Measurements from ENCODE around the gene MAPKAPK2. TPM values are rescaled to one million over a fixed set of nuclear protein-coding genes. Genes with fewer than 3 reads are reported as not detected.

The MAPKAPK2 gene
- total and polyA plus RNA-seq, 2 of the 13 experiments (the other 11 are each of a cell fraction or from before 2014, with no cell fraction given), result 16.6 to 34.0 TPM

GRCh38 chr1:206754011-206754410 lies 69.3 kb downstream of the MAPKAPK2 start:
- Histone ChIP-seq H3K4me3 (replicated peaks in 1 of 3; ENCODE audit: insufficient read depth in 1 of 3, low read depth in 2 of 3, low read length in 3 of 3) (no peak overlapping the region), H3K79me2 (ENCODE audit: insufficient read depth, low read length) (no peaks in the 10 kb centered on the region), H3K4me1 (ENCODE audit: insufficient read depth, low read length) (no peaks in the 10 kb centered on the region), H3K9ac (ENCODE audit: insufficient read depth, low read depth, low read length) (no peak overlapping the region), H3K4me2 (ENCODE audit: low read depth, low read length) (no peak overlapping the region), H3K27ac (ENCODE audit: extremely low read length, insufficient read depth, low read length) (no peak overlapping the region), H3K9me3 (ENCODE audit: low read length) (no peaks in the 10 kb centered on the region), H2AFZ (ENCODE audit: low read length) (no peak overlapping the region), H3K36me3 (replicated peaks in 1 of 2; ENCODE audit: control insufficient read depth in 1 of 2, insufficient read depth in 2 of 2, low read length in 2 of 2) (no peaks in the 10 kb centered on the region), H4K20me1 (ENCODE audit: insufficient read depth, low read length) (no peaks in the 10 kb centered on the region), H3K27me3 (ENCODE audit: control insufficient read depth in 1 of 2, insufficient read depth in 2 of 2, low read length in 2 of 2) (peaks cover 0 to 13% of the 10 kb centered on the region in 2 experiments; a peak in 3 of 5 replicates)
- no peak for DNase-seq (ENCODE audit: low spot score)
- CTCF ChIA-PET (ENCODE audit: low intra/inter-chr PET ratio, low total read pairs), result no interaction called here
- ATAC-seq, result no peak
- intact Hi-C loops (cut with micrococcal nuclease; ENCODE audit: unreplicated experiment), result no loop called here
- in situ Hi-C loops (cut with HindIII; ENCODE audit: extremely low pct_ligation_motif_present, low pct_unique_long_range_greater_than_20kb), result no loop called here
- no peak for TF ChIP-seq ZNF879 (CRISPR knock-in tag; IDR thresholded peaks at IDR 0.05)
- TF ChIP-seq ZNF18 (CRISPR knock-in tag; IDR thresholded peaks at IDR 0.05; ENCODE audit: insufficient replicate concordance), result no peak
- TF ChIP-seq ARID2 (CRISPR knock-in tag; IDR thresholded peaks at IDR 0.05; ENCODE audit: borderline replicate concordance), result no peak
- no peak for TF ChIP-seq ZNF253 (CRISPR knock-in tag; IDR thresholded peaks at IDR 0.05; ENCODE audit: borderline replicate concordance)
- TF ChIP-seq AHR (CRISPR knock-in tag; IDR thresholded peaks at IDR 0.05), result no peak
- no peak for TF ChIP-seq RXRB (CRISPR knock-in tag; IDR thresholded peaks at IDR 0.05; ENCODE audit: borderline replicate concordance)
- no peak for TF ChIP-seq MXD4 (CRISPR knock-in tag; IDR thresholded peaks at IDR 0.05)
- no peak for TF ChIP-seq CCDC6 (CRISPR knock-in tag; IDR thresholded peaks at IDR 0.05)
- no peak for TF ChIP-seq HNRNPUL1 (IDR thresholded peaks at IDR 0.05; ENCODE audit: low read depth, low read length)
- TF ChIP-seq GLI4 (CRISPR knock-in tag; IDR thresholded peaks at IDR 0.05; ENCODE audit: borderline replicate concordance), result no peak
- TF ChIP-seq ZNF432 (CRISPR knock-in tag; IDR thresholded peaks at IDR 0.05; ENCODE audit: borderline replicate concordance), result no peak
- BruUV-seq (replicated peaks), result no TSS peak
- POLR2A ChIA-PET, result no interaction called here
- 0% methylated on average over 1 of the region's 1 CpG for WGBS (ENCODE audit: low lambda C conversion rate)
- no peak for FAIRE-seq
